Panc1 (cell line): ENCODE results near the gene WIPF2. TPM values are rescaled to one million over a fixed set of nuclear protein-coding genes. Genes with fewer than 3 reads are reported as not detected.
"Not testable (repeated sequence)": the region's sequence is repeated elsewhere in the genome, so short reads cannot be mapped to it uniquely, and the experiment has no call there.

Experiments
- ATAC-seq: fragments of 200-7000 bp; cut with Tn5 transposase; 2 replicates; pipeline ENCODE4 v1.9.1; 2020; ENCODE audit warnings: mild to moderate bottlenecking, moderate library complexity
- BruUV-seq: library from RNA; stranded (reverse); fragments of 400-500 nt; replicated peaks from 2 replicates; lab custom pipeline; 2021; lab: Mats Ljungman, UMichigan
- CTCF ChIA-PET: fragments of 300-600 bp; sonication (Branson Sonifier 250); formaldehyde crosslinking; loops from one replicate; lab custom pipeline; 2022; ENCODE audit warnings: antibody characterized with exemption; lab: Charles Lee
- POLR2A ChIA-PET: fragments of 300-600 bp; sonication (Branson Sonifier 250); formaldehyde crosslinking; loops from one replicate; lab custom pipeline; 2022; ENCODE audit warnings: antibody characterized with exemption; lab: Charles Lee
- DNase-seq: peaks from one replicate; pipeline ENCODE4 v3.0.0-alpha.2; 2010; ENCODE audit warnings: low read depth, low spot score
- H3K27ac ChIP-seq: 2 replicates; pipeline ENCODE4 v1.5.1; 2011; ENCODE audit warnings: mild to moderate bottlenecking, low read length, inconsistent platforms
- H3K27me3 ChIP-seq: fragments of 200-500 bp; sonication (Bioruptor generic); 2 replicates; pipeline ENCODE4 v1.6.0; 2014; ENCODE audit warnings: low read length, inconsistent platforms; ENCODE audit not compliant: control insufficient read depth, insufficient read depth
- H3K36me3 ChIP-seq: fragments of 200-500 bp; sonication (Bioruptor generic); 2 replicates; pipeline ENCODE4 v1.5.1; 2014; ENCODE audit warnings: inconsistent platforms, mild to moderate bottlenecking, low read length, moderate library complexity; ENCODE audit not compliant: control insufficient read depth, insufficient read depth
- H3K4me1 ChIP-seq: 2 replicates; pipeline ENCODE4 v1.5.1; 2011; ENCODE audit warnings: inconsistent platforms, mild to moderate bottlenecking, low read length, moderate library complexity; ENCODE audit not compliant: control insufficient read depth, insufficient read depth
- H3K4me3 ChIP-seq, 2 experiments: 2 replicates each; pipeline ENCODE4 v1.5.1; 2011 to 2012; ENCODE audit warnings: low read depth in 2 of 2, low read length in 2 of 2, mild to moderate bottlenecking in 2 of 2, inconsistent platforms in 1 of 2, moderate library complexity in 1 of 2
- H3K9me3 ChIP-seq: fragments of 200-500 bp; sonication (Bioruptor generic); 2 replicates; pipeline ENCODE4 v1.5.1; 2014; ENCODE audit warnings: low read depth, mild to moderate bottlenecking, inconsistent platforms, low read length, moderate library complexity; ENCODE audit not compliant: control insufficient read depth, insufficient read depth
- CTCF ChIP-seq: fragments of 450-650 bp; IDR thresholded peaks from 2 replicates; pipeline ENCODE4 v1.5.1; 2017; ENCODE audit warnings: mild to moderate bottlenecking
- POLR2AphosphoS5 ChIP-seq: IDR thresholded peaks from 2 replicates; pipeline ENCODE4 v1.6.1; 2012; ENCODE audit warnings: mild to moderate bottlenecking, low read depth, low read length, moderate library complexity
- REST ChIP-seq, 2 experiments: IDR thresholded peaks; 2 replicates each; pipeline ENCODE4 v1.6.1; 2011 to 2012; ENCODE audit warnings: low read depth in 2 of 2, control low read depth in 1 of 2, low read length in 1 of 2, mild to moderate bottlenecking in 1 of 2, moderate library complexity in 1 of 2; ENCODE audit not compliant: insufficient read depth in 1 of 2
- SIN3A ChIP-seq: IDR thresholded peaks from 2 replicates; pipeline ENCODE4 v1.6.1; 2012; ENCODE audit warnings: low read depth, mild to moderate bottlenecking, low read length, moderate library complexity, borderline replicate concordance; ENCODE audit not compliant: insufficient read depth
- TCF7L2 ChIP-seq: IDR thresholded peaks from 2 replicates; pipeline ENCODE4 v1.6.1; 2011; ENCODE audit warnings: mild to moderate bottlenecking, low read depth, low read length, inconsistent platforms
- in situ Hi-C: cut with HindIII; loops from 2 replicates; pipeline ENCODE4 v1.10.0; 2016; ENCODE audit warnings: low sequenced_read_pairs, low pct_unique_long_range_greater_than_20kb
- intact Hi-C: fragments of 100-400 bp; cut with micrococcal nuclease; formaldehyde crosslinking; loops from one replicate; pipeline ENCODE4 v1.10.0; 2022; ENCODE audit not compliant: unreplicated experiment
- total RNA-seq: library from RNA; stranded (reverse); gene quantifications from one replicate; pipeline ENCODE4 v1.2.1, GENCODE V29; 2021; ENCODE audit not compliant: unreplicated experiment

Gene WIPF2
- total RNA-seq, 1 experiment from 2014 or later, result 45.9 TPM

- Histone ChIP-seq H3K9me3 (no peaks in the 10 kb centered on the region), H3K4me3 (peak overlapping the region in 1 of 2 experiments; percentile 17; a peak in 1 of 4 replicates), H3K27ac (no peak overlapping the region), H3K27me3 (no peaks in the 10 kb centered on the region), H3K36me3 (no peaks in the 10 kb centered on the region), H3K4me1 (0 out of 2 replicates have a peak, but pooled peaks cover 2% of the 10 kb centered on the region)
- TF ChIP-seq CTCF, result no peak
- no peak for TF ChIP-seq TCF7L2
- TF ChIP-seq REST (IDR thresholded peaks at IDR 0.05; ENCODE audit: insufficient read depth in 1 of 2, low read depth in 2 of 2, low read length in 1 of 2), result no peak
- DNase-seq (no peak), ATAC-seq (no peak)
- intact Hi-C loops, result no loop called here
- ChIA-PET POLR2A (interaction anchor here (0.6 to 0.7 kb wide), 3 partner anchors 58 to 280 kb away, joined by 6 to 7 read pairs (median 6); partner anchors contain the start of genes CASC3 and GSDMB), CTCF (interaction anchor here (0.6 kb wide), 1 partner anchor 9 kb away, joined by 6 read pairs; no protein-coding TSS in a partner anchor)
- in situ Hi-C loops, result no loop called here
- no TSS peak for BruUV-seq
These were observed 20.5 kb upstream of the WIPF2 start for GRCh38 chr17:40198576-40198975.

GRCh38 chr17:40203131-40203530 lies 16.0 kb upstream of the WIPF2 start:
- DNase-seq, result no peak
- intact Hi-C loops, result no loop called here
- no peaks in the 10 kb centered on the region for H3K4me1 ChIP-seq
- TF ChIP-seq POLR2AphosphoS5, result no peak
- no peak for TF ChIP-seq TCF7L2
- TF ChIP-seq REST (IDR thresholded peaks at IDR 0.05; ENCODE audit: insufficient read depth in 1 of 2, low read depth in 2 of 2, low read length in 1 of 2), result no peak
- TF ChIP-seq SIN3A, result no peak
- TF ChIP-seq CTCF, result no peak
- no peaks in the 10 kb centered on the region for H3K9me3 ChIP-seq
- no peaks in the 10 kb centered on the region for H3K36me3 ChIP-seq
- H3K27me3 ChIP-seq, result no peaks in the 10 kb centered on the region
- no TSS peak for BruUV-seq
- no peak overlapping the region for H3K4me3 ChIP-seq
- POLR2A ChIA-PET, result no interaction called here
- in situ Hi-C loops, result no loop called here
- no peak for ATAC-seq
- H3K27ac ChIP-seq, result no peak overlapping the region
- CTCF ChIA-PET, result interaction anchor here (0.6 to 1.6 kb wide), 2 partner anchors 16 to 172 kb away, joined by 3 to 8 read pairs; partner anchors contain the start of gene WIPF2

- H3K27ac ChIP-seq, DNase-seq, in situ Hi-C loops, POLR2A ChIA-PET, ATAC-seq, H3K36me3 ChIP-seq, BruUV-seq, intact Hi-C loops, H3K9me3 ChIP-seq, CTCF ChIA-PET, H3K4me3 ChIP-seq, H3K27me3 ChIP-seq, H3K4me1 ChIP-seq: not testable (repeated sequence)
These were observed 12.9 kb upstream of the WIPF2 start for GRCh38 chr17:40206193-40206592.
